ENCODE results near the gene HMGXB4.
A peak's percentile ranks its signal among the peaks of the same experiment; 100 is the strongest.

The HMGXB4 gene

DNA sequence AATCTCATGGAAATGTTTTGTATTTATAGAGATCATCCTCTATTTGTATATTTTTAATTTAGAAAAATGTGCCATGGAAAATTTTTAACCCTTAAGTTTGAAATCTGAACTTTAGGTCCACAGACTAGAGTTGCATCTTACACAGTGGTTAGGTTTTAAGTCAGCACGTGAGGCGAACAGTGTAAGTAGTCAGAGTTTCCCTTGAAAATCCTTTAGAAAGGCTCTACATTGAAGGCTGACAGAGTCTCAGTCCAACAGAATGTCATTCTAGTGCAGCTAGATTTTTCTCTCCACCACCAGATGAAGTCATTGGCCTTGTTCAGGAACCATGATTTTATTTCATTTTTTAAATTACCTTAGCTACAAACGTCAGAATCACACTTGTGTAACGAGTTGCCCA lies 18.7 kb downstream of the HMGXB4 start:
- TF ChIP-seq, protein P1, sequence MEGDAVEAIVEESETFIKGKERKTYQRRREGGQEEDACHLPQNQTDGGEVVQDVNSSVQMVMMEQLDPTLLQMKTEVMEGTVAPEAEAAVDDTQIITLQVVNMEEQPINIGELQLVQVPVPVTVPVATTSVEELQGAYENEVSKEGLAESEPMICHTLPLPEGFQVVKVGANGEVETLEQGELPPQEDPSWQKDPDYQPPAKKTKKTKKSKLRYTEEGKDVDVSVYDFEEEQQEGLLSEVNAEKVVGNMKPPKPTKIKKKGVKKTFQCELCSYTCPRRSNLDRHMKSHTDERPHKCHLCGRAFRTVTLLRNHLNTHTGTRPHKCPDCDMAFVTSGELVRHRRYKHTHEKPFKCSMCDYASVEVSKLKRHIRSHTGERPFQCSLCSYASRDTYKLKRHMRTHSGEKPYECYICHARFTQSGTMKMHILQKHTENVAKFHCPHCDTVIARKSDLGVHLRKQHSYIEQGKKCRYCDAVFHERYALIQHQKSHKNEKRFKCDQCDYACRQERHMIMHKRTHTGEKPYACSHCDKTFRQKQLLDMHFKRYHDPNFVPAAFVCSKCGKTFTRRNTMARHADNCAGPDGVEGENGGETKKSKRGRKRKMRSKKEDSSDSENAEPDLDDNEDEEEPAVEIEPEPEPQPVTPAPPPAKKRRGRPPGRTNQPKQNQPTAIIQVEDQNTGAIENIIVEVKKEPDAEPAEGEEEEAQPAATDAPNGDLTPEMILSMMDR (IDR thresholded peaks at IDR 0.05; ENCODE audit: low read length, missing control alignments): no peak
- no peak overlapping the region for H3K4me3 ChIP-seq (replicated peaks; ENCODE audit: low read depth, low read length)
- DNase-seq (ENCODE audit: low read depth): no peak

DNA sequence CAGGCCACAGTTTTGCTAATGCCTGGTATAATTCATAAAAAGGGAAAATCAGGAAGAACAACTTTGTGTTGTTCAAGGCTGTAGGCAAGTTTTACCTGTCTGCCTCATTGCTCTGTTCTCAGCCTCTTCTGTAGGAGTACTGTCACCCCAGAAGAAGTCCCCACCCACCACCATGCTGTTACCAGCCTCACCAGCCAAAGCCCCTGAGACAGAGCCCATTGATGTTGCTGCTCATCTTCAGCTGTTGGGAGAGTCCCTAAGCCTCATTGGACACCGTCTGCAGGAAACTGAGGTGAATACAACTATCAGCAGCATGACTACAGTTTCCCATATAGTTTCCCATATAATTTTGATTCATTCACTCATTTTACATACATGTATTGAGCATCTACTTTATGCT lies 30.8 kb downstream of the HMGXB4 start:
- TF ChIP-seq, protein P1 (IDR thresholded peaks at IDR 0.05; ENCODE audit: low read length, missing control alignments): no peak
- no peak for DNase-seq (ENCODE audit: low read depth)
- H3K4me3 ChIP-seq (replicated peaks; ENCODE audit: low read depth, low read length): no peak overlapping the region

DNA sequence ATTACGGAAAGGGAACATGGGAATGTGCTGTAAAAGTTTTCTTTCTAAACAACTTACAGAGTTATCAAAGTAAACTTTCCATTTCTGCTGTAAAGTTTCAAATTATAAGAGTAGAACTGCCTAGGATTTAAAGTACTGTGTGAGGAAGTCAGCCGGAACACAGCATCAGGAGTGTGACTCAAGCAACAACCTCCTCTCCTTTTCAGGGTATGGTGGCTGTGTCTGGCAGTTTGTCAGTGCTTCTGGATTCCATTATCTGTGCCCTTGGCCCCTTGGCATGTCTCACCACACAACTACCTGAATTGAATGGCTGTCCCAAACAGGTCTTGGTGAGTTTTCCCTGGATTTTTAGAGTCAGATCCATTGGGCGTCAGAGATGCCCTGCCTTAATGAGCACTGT lies 35.5 kb downstream of the HMGXB4 start:
- DNase-seq (ENCODE audit: low read depth): no peak
- TF ChIP-seq, protein P1 (IDR thresholded peaks at IDR 0.05; ENCODE audit: low read length, missing control alignments): no peak
- H3K4me3 ChIP-seq (replicated peaks; ENCODE audit: low read depth, low read length): no peak overlapping the region

DNA sequence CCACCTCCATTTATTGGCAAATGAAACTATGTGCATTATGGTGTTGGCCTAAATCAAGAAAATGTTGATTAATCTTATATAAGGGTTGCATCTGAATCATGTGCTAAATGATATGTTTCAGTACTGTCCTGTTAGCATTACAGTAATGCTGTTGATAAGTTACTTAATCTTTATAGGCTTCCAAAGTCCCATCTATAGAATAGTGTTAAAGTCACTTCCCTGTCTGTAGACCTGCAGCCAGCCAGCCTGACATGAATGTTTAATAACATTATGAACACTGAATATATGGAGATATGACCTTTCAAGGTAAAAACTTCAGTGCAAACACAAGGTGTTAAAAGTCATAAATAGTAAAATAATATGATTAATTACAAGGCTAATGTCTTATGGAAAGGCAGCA lies 38.8 kb downstream of the HMGXB4 start:
- TF ChIP-seq, protein P1 (IDR thresholded peaks at IDR 0.05; ENCODE audit: low read length, missing control alignments): no peak
- H3K4me3 ChIP-seq (replicated peaks; ENCODE audit: low read depth, low read length): no peak overlapping the region
- DNase-seq (ENCODE audit: low read depth): no peak

DNA sequence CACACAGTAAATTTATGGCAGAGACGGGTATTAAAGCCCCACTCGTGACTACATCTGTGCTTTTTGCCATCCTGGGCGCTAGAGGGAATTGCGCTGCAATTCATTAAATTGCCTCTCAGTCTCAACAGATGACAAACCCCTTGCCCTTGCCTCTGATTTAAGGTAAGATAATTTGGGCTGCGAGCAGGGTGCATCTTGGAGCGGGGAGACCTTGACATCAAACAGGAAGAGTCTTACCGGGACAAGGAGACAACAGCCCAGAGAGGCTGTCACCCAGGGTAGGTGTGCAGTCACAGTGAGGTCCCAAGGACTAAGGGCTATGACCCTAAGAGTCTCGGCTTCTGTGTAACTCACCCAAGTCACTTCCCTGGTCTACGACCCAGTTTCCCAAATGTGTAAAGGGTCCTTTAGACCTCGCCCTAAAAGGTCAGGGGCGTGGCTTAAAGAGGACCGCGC lies 42.0 kb downstream of the HMGXB4 start:
- DNase-seq (ENCODE audit: low read depth): peak; percentile 14
- H3K4me3 ChIP-seq (replicated peaks; ENCODE audit: low read depth, low read length): peak overlapping the region; percentile 86

DNA sequence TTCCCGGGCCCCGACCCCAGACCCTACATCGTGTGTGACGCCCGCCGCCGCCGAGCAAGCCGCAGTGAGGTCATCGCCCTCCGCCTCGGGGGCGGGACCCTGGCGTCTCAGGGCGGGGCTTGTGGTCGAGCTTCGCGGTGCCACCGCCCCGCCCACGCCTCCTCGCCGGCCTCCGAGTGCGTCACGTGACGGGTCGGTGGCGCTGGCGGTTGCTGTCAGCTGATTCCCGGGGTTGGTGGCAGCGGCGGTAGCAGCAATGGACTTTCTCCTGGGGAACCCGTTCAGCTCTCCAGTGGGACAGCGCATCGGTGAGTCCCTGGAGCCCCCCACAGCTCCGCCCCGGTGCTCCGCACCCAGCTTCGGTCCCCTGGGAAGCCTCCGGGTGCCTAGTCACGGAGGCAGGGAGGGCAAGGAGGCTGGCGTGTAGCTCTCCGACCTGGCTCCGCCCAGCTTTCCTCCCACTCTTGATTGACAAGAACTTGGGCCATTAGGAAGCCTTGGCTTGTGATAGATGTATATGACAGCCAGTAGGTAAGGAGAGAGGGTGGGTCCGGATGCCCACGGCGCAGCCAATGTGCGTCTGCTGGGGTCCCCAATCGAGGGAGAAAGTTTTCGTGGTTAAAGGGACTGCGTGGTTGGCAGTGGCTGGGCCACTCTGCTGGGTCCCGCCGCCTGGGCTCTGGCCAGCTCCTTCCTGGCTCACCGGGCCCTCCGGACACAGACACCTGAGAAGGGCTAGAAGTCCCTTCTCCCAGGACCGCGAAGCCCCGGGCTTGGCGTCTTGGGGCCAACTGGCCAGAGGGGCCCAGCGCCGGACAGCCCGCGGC lies 42.6 kb downstream of the HMGXB4 start, which contains the start of gene TOM1:
TOM1 (plus strand) TSS at position 222 of the 827 bp plus-strand sequence; CDS start at position 257, 35 bp downstream.
- peak within 1 kb of the TSS; percentile 86 for H3K4me3 ChIP-seq (replicated peaks; ENCODE audit: low read depth, low read length)
- TF ChIP-seq, protein P1 (IDR thresholded peaks at IDR 0.05; ENCODE audit: low read length, missing control alignments): no peak
- peak; percentile 99 for DNase-seq (ENCODE audit: low read depth)

More for the DNA sequence above, 42.0 kb downstream of the HMGXB4 start:
- TF ChIP-seq, protein P1 (IDR thresholded peaks at IDR 0.05; ENCODE audit: low read length, missing control alignments): no peak

All from fibroblast of pulmonary artery (primary cell).